A172 (cell line): ENCODE measurements around the gene CHAC1. TPM values are rescaled to one million over a fixed set of nuclear protein-coding genes. Genes with fewer than 3 reads are reported as not detected.

Experiments
- DNase-seq: peaks from one replicate; pipeline ENCODE4 v3.0.0-alpha.2; 2015; ENCODE audit warnings: low spot score
- total RNA-seq: library from RNA; depleted of rRNA; stranded (reverse); fragments of >200 nt; shearing (Covaris generic); gene quantifications from 2 replicates; pipeline ENCODE4 v1.2.3, GENCODE V29; 2014; rRNA removed

CHAC1 gene
- total RNA-seq = 4.7 and 5.8 TPM in 2 replicates

- peak; percentile 89 for DNase-seq
Measured at GRCh38 chr15:40952901-40953712, at the start of gene CHAC1. TSS of gene CHAC1 (plus strand) at chr15:40953471. CDS start at chr15:40953584, 113 bp downstream.

GRCh38 chr15:40904552-40905201 is 48.6 kb upstream of the CHAC1 start:
- DNase-seq = no peak

- DNase-seq = peak; percentile 94
Measured at GRCh38 chr15:40906091-40906990, 46.9 kb upstream of the CHAC1 start.

GRCh38 chr15:40906991-40907802 is 46.1 kb upstream of the CHAC1 start:
- DNase-seq = peak; percentile 41

- DNase-seq = no peak
Measured at GRCh38 chr15:40908095-40908494, 45.2 kb upstream of the CHAC1 start.

GRCh38 chr15:40909662-40910630 is 43.3 kb upstream of the CHAC1 start:
- DNase-seq = no peak

GRCh38 chr15:40911141-40911540 is 42.1 kb upstream of the CHAC1 start:
- DNase-seq = no peak

GRCh38 chr15:40911693-40912092 is 41.6 kb upstream of the CHAC1 start:
- no peak for DNase-seq

GRCh38 chr15:40912478-40912877 is 40.8 kb upstream of the CHAC1 start:
- DNase-seq = no peak

GRCh38 chr15:40914013-40914412 is 39.3 kb upstream of the CHAC1 start:
- no peak for DNase-seq

- DNase-seq = no peak
Measured at GRCh38 chr15:40914486-40914885, 38.8 kb upstream of the CHAC1 start.

- DNase-seq = no peak
Measured at GRCh38 chr15:40915116-40915661, 38.1 kb upstream of the CHAC1 start.

- no peak for DNase-seq
Measured at GRCh38 chr15:40915679-40916078, 37.6 kb upstream of the CHAC1 start.

- no peak for DNase-seq
Measured at GRCh38 chr15:40917585-40917984, 35.7 kb upstream of the CHAC1 start.

GRCh38 chr15:40918146-40918798 is 35.0 kb upstream of the CHAC1 start:
- DNase-seq = no peak

- DNase-seq = no peak
Measured at GRCh38 chr15:40918799-40919392, 34.4 kb upstream of the CHAC1 start.

GRCh38 chr15:40921949-40922607 is 31.2 kb upstream of the CHAC1 start:
- DNase-seq = no peak

- DNase-seq = no peak
Measured at GRCh38 chr15:40922608-40923005, 30.7 kb upstream of the CHAC1 start.
